Activated T-helper 1 cell treated with Interleukin-2 at 50 U/mL for 16 hours (primary cell): Measurements from ENCODE around the gene BYSL.

Experiments
- DNase-seq: peaks from one replicate; pipeline ENCODE4 v3.0.0-alpha.2; 2020; ENCODE audit warnings: low read depth

BYSL gene

DNA sequence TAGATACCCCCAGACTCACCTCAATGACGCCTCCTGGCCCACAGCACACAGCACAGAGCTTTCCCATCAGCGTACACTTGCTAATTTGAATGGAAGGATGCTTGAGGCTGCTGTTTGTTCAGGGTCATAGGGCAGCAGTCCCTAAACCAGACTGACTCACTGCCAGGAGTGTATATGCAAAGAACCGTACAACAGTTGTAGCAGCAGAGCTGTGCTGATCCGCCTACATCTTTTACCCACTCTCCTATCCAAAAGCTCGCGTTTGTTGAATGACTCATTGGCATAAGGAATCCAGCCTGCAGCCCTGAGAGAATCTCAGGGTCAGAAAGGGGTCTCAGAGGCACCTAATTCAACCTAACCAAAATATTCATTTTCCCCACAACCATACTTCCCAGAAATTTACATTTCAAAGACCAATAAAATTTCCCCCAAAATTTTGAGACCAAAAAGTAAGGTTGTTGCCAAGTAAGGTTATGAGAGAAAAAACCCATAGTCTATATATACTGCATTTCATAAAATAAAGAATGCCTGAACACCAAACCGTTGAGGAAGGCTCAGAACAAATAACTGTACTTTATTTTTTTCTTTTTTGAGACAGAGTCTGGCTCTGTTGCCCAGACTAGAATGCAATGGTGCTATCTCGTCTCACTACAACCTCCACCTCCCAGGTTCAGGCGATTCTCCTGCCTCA, 55.6 kb downstream of the BYSL start:
- DNase-seq = no peak
